Measurements from ENCODE around the gene SSTR4. TPM values are rescaled to one million over a fixed set of nuclear protein-coding genes. Genes with fewer than 3 reads are reported as not detected.

The SSTR4 gene
- total and polyA plus RNA-seq, 5 donors, result not detected

DNA sequence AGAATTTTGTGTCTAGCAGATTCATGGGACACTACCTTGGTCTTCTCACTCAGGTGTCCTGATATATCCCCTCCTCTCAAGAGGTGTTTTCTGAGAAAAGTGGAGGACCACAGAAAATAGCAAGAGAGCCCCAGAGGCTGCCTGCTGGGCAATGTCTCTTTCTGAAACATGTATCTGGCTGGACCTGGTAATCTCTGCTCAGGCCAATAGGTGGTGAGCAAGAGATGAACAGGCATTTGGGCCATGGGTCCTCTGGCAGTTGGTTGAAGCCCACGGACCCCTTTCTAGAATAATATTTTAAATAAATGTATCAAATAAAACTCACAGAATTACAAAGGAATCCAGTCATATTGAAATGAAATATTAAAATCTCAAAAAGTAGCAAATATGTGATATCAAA lies 23.1 kb downstream of the SSTR4 start:
- Histone ChIP-seq H3K9me3 (ENCODE audit: control insufficient read depth, low read length) (no peaks in the 10 kb centered on the region), H3K4me1 (ENCODE audit: control insufficient read depth, insufficient read depth, low read length) (peaks cover 17% of the 10 kb centered on the region), H3K4me3 (ENCODE audit: low read length) (no peak overlapping the region), H3K27ac (ENCODE audit: low read length) (no peak overlapping the region), H3K27me3 (ENCODE audit: control insufficient read depth, insufficient read depth) (no peaks in the 10 kb centered on the region)
- ATAC-seq (no peak), DNase-seq (no peak)
- WGBS, result 66% methylated on average over 1 of the region's 1 CpG
- intact Hi-C loops (cut with DNase I), result loop anchor here in 2 of 4 donors (5.0 to 10.0 kb wide), 2 partner anchors 174 to 287 kb away; no protein-coding TSS in a partner anchor

GRCh38 chr20:23059001-23059400 lies 23.9 kb downstream of the SSTR4 start:
- Histone ChIP-seq H3K9me3 (ENCODE audit: control insufficient read depth, low read length) (no peaks in the 10 kb centered on the region), H3K27me3 (ENCODE audit: control insufficient read depth, insufficient read depth) (no peaks in the 10 kb centered on the region), H3K27ac (ENCODE audit: low read length) (no peak overlapping the region), H3K4me3 (ENCODE audit: low read length) (no peak overlapping the region), H3K4me1 (ENCODE audit: control insufficient read depth, insufficient read depth, low read length) (peaks cover 17% of the 10 kb centered on the region)
- 78% methylated on average over 3 of the region's 3 CpGs for WGBS
- no peak for DNase-seq
- intact Hi-C loops (cut with DNase I), result loop anchor here in 2 of 4 donors (5.0 to 10.0 kb wide), 2 partner anchors 173 to 286 kb away; no protein-coding TSS in a partner anchor
- ATAC-seq, result no peak

DNA sequence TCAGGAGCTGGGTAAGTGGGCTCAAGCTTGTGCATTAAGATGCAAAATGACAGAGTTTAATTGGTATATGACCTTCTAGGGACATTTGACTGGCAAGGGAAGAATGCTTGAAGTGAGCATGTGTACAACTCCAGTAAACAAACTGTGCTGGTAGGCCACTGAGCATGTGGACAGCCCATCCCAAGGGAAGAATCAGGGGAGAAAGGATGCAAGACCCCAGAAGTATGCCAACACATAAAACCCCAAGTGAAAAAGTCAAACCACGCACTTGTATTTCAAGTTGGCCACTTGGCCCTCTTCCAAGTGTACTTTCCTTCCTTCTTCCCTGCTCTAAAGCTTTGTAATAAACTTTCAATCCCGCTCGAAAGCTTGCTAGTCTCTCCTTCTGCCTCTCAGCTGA lies 24.7 kb downstream of the SSTR4 start:
- 41% methylated on average over 3 of the region's 3 CpGs for WGBS
- Histone ChIP-seq H3K27ac (ENCODE audit: low read length) (no peak overlapping the region), H3K9me3 (ENCODE audit: control insufficient read depth, low read length) (no peaks in the 10 kb centered on the region), H3K4me3 (ENCODE audit: low read length) (no peak overlapping the region), H3K27me3 (ENCODE audit: control insufficient read depth, insufficient read depth) (no peaks in the 10 kb centered on the region), H3K4me1 (ENCODE audit: control insufficient read depth, insufficient read depth, low read length) (peaks cover 17% of the 10 kb centered on the region)
- intact Hi-C loops (cut with DNase I), result loop anchor here (5.0 to 10.0 kb wide), 4 partner anchors 172 to 365 kb away; no protein-coding TSS in a partner anchor
- DNase-seq (no peak), ATAC-seq (no peak)

DNA sequence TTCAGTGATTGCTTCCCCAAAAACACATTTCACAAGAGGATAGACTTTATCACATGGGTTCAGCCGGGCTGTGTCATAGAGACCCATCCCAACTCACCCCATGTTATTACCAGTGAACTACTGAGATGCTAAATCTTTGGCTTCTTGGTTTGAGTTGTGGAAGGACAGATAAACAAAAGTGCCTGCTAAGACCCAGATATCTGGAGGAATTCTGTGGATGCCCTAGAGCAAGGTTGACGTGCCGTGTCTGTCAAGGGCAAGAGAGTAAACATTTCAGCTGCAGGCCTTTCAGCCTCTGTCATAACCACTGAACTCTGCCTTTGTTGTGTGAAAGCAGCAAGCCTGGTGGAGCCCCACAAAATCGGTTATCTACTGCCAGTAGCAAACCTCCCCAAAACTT lies 25.5 kb downstream of the SSTR4 start:
- no peaks in the 10 kb centered on the region for H3K9me3 ChIP-seq (ENCODE audit: control insufficient read depth, low read length)
- WGBS, result 90% methylated on average over 4 of the region's 4 CpGs
- no peaks in the 10 kb centered on the region for H3K27me3 ChIP-seq (ENCODE audit: control insufficient read depth, insufficient read depth)
- H3K4me1 ChIP-seq (ENCODE audit: control insufficient read depth, insufficient read depth, low read length), result peaks cover 17% of the 10 kb centered on the region
- H3K27ac ChIP-seq (ENCODE audit: low read length), result no peak overlapping the region
- H3K4me3 ChIP-seq (ENCODE audit: low read length), result no peak overlapping the region
- no peak for ATAC-seq
- intact Hi-C loops (cut with DNase I), result loop anchor here in 2 of 4 donors (10.0 kb wide), 2 partner anchors 174 to 366 kb away; no protein-coding TSS in a partner anchor
- DNase-seq, result no peak

GRCh38 chr20:23061262-23061661 lies 26.1 kb downstream of the SSTR4 start:
- intact Hi-C loops (cut with DNase I), result loop anchor here in 2 of 4 donors (10.0 kb wide), 2 partner anchors 174 to 366 kb away; no protein-coding TSS in a partner anchor
- DNase-seq (no peak), ATAC-seq (peak; percentile 35 to 66)
- H3K4me1 ChIP-seq (ENCODE audit: control insufficient read depth, insufficient read depth, low read length), result peaks cover 17% of the 10 kb centered on the region
- no peaks in the 10 kb centered on the region for H3K27me3 ChIP-seq (ENCODE audit: control insufficient read depth, insufficient read depth)
- H3K4me3 ChIP-seq (ENCODE audit: low read length), result no peak overlapping the region
- WGBS, result 49% methylated on average over 5 of the region's 5 CpGs
- H3K9me3 ChIP-seq (ENCODE audit: control insufficient read depth, low read length), result no peaks in the 10 kb centered on the region
- H3K27ac ChIP-seq (ENCODE audit: low read length), result peak overlapping the region; percentile 74

- Histone ChIP-seq H3K4me1 (ENCODE audit: control insufficient read depth, insufficient read depth, low read length) (peaks cover 17% of the 10 kb centered on the region), H3K27me3 (ENCODE audit: control insufficient read depth, insufficient read depth) (no peaks in the 10 kb centered on the region), H3K9me3 (ENCODE audit: control insufficient read depth, low read length) (no peaks in the 10 kb centered on the region), H3K4me3 (ENCODE audit: low read length) (no peak overlapping the region), H3K27ac (ENCODE audit: low read length) (peak overlapping the region; percentile 74)
- intact Hi-C loops (cut with DNase I), result loop anchor here in 2 of 4 donors (10.0 kb wide), 2 partner anchors 173 to 367 kb away; no protein-coding TSS in a partner anchor
- ATAC-seq (peak; percentile 91 to 94), DNase-seq (peak; percentile 68 to 85 (median 70))
- 19% methylated on average over 8 of the region's 8 CpGs for WGBS
Measured at GRCh38 chr20:23061734-23062561, 26.8 kb downstream of the SSTR4 start.

DNA sequence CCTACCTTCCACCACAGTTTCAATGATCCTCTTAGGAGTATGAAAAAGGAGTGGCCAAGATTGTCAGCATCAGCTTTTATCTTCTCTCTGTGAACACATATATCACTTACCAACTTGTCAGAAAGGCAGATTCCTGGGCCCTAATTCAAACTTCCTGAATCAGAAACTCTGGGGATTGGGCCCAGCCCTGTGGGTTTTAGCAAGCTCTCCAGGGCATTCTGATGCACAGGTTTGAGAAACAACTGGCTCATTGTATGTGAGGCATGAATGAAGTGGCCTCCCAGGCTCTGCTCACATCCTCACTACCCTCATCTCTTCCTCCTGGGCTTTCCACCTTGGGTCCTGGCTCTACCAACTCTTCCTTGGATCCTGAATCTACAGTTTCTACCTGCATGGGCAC lies 27.5 kb downstream of the SSTR4 start:
- Histone ChIP-seq H3K4me3 (ENCODE audit: low read length) (no peak overlapping the region), H3K27ac (ENCODE audit: low read length) (peak overlapping the region; percentile 50), H3K9me3 (ENCODE audit: control insufficient read depth, low read length) (no peaks in the 10 kb centered on the region), H3K27me3 (ENCODE audit: control insufficient read depth, insufficient read depth) (no peaks in the 10 kb centered on the region), H3K4me1 (ENCODE audit: control insufficient read depth, insufficient read depth, low read length) (peaks cover 17% of the 10 kb centered on the region)
- DNase-seq (no peak), ATAC-seq (peak in 1 of 2 donors; percentile 7)
- intact Hi-C loops (cut with DNase I), result loop anchor here in 2 of 4 donors (10.0 kb wide), 2 partner anchors 172 to 368 kb away; no protein-coding TSS in a partner anchor

DNA sequence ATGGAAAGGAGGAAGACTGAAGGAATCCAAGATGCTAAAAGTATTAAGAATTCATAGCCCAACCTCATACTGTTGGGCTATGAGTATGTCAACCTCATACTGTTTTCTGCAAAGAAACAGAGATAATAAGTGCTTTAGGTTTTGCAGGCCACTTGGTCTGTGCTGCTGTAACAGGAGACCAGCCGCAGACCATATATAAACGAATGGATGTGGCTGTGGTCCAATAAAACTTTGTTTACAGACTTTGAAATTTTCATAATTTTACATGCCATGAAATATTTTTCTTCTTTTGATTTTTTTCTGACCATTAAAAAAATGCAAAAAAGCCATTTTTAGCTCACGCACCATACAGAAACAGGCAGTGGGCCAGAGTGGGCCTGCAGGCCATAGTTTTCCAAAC lies 28.1 kb downstream of the SSTR4 start:
- intact Hi-C loops (cut with DNase I), result loop anchor here in 2 of 4 donors (10.0 kb wide), 2 partner anchors 172 to 368 kb away; no protein-coding TSS in a partner anchor
- 80% methylated on average over 3 of the region's 3 CpGs for WGBS
- DNase-seq, result no peak
- no peak for ATAC-seq
- no peak overlapping the region for H3K27ac ChIP-seq (ENCODE audit: low read length)
- H3K9me3 ChIP-seq (ENCODE audit: control insufficient read depth, low read length), result no peaks in the 10 kb centered on the region
- H3K4me1 ChIP-seq (ENCODE audit: control insufficient read depth, insufficient read depth, low read length), result peaks cover 17% of the 10 kb centered on the region
- no peak overlapping the region for H3K4me3 ChIP-seq (ENCODE audit: low read length)
- H3K27me3 ChIP-seq (ENCODE audit: control insufficient read depth, insufficient read depth), result no peaks in the 10 kb centered on the region

GRCh38 chr20:23063581-23063980 lies 28.5 kb downstream of the SSTR4 start:
- Histone ChIP-seq H3K9me3 (ENCODE audit: control insufficient read depth, low read length) (no peaks in the 10 kb centered on the region), H3K4me3 (ENCODE audit: low read length) (no peak overlapping the region), H3K27ac (ENCODE audit: low read length) (no peak overlapping the region), H3K4me1 (ENCODE audit: control insufficient read depth, insufficient read depth, low read length) (peaks cover 17% of the 10 kb centered on the region), H3K27me3 (ENCODE audit: control insufficient read depth, insufficient read depth) (no peaks in the 10 kb centered on the region)
- DNase-seq, result no peak
- WGBS, result 70% methylated on average over 2 of the region's 2 CpGs
- intact Hi-C loops (cut with DNase I), result loop anchor here in 2 of 4 donors (10.0 kb wide), 2 partner anchors 171 to 369 kb away; no protein-coding TSS in a partner anchor
- no peak for ATAC-seq

- DNase-seq (no peak), ATAC-seq (no peak)
- H3K27me3 ChIP-seq (ENCODE audit: control insufficient read depth, insufficient read depth), result no peaks in the 10 kb centered on the region
- H3K4me1 ChIP-seq (ENCODE audit: control insufficient read depth, insufficient read depth, low read length), result peaks cover 13% of the 10 kb centered on the region
- H3K27ac ChIP-seq (ENCODE audit: low read length), result no peak overlapping the region
- intact Hi-C loops (cut with DNase I), result loop anchor here in 2 of 4 donors (10.0 kb wide), 2 partner anchors 169 to 371 kb away; no protein-coding TSS in a partner anchor
- 82% methylated on average over 9 of the region's 9 CpGs for WGBS
- no peaks in the 10 kb centered on the region for H3K9me3 ChIP-seq (ENCODE audit: control insufficient read depth, low read length)
- H3K4me3 ChIP-seq (ENCODE audit: low read length), result no peak overlapping the region
Measured at GRCh38 chr20:23065266-23066201, 30.4 kb downstream of the SSTR4 start.
